GM12875 (cell line): ENCODE results near the gene COTL1.

ENCODE experiments used
- H3K4me3 ChIP-seq: one replicate; pipeline ENCODE4 v1.5.1; 2011; ENCODE audit warnings: low read depth, low read length, control low read depth
- TF ChIP-seq, protein P1 (sequence below): IDR thresholded peaks from 2 replicates; pipeline ENCODE4 v1.5.1; 2011; ENCODE audit warnings: low read depth, mild to moderate bottlenecking, control low read depth, inconsistent platforms, low read length, moderate library complexity, borderline replicate concordance; ENCODE audit not compliant: insufficient read depth

COTL1 gene

GRCh38 chr16:84617791-84618580 lies at the start of gene COTL1:
COTL1 (minus strand) TSS chr16:84618078; CDS start chr16:84617914, 164 bp downstream.
- H3K4me3 ChIP-seq, result peak within 1 kb of the TSS; percentile 89

GRCh38 chr16:84665843-84666242 lies 48.0 kb upstream of the COTL1 start:
- no peak overlapping the region for H3K4me3 ChIP-seq
- TF ChIP-seq, protein P1, sequence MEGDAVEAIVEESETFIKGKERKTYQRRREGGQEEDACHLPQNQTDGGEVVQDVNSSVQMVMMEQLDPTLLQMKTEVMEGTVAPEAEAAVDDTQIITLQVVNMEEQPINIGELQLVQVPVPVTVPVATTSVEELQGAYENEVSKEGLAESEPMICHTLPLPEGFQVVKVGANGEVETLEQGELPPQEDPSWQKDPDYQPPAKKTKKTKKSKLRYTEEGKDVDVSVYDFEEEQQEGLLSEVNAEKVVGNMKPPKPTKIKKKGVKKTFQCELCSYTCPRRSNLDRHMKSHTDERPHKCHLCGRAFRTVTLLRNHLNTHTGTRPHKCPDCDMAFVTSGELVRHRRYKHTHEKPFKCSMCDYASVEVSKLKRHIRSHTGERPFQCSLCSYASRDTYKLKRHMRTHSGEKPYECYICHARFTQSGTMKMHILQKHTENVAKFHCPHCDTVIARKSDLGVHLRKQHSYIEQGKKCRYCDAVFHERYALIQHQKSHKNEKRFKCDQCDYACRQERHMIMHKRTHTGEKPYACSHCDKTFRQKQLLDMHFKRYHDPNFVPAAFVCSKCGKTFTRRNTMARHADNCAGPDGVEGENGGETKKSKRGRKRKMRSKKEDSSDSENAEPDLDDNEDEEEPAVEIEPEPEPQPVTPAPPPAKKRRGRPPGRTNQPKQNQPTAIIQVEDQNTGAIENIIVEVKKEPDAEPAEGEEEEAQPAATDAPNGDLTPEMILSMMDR, result no peak

More at GRCh38 chr16:84617791-84618580, at the start of gene COTL1:
- TF ChIP-seq, protein P1, result no peak

DNA sequence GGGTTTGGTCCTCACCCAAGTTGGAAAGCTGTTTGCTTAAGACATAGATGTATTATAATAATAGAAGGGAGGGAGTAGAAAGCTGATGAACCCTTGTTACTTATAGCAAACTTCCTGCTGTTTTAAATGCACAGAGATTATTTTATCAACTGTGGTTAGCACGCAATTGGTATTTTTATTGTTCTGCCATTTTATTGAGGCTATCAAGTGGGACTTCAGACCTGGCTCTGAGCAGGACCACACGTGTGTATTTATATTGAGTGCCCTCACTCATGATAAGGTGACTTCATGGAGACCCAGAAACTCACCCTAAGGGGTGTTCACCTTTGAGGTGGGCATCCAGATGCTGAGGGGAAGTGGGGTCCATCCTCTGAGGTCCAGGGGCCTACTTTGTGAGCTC lies 47.5 kb upstream of the COTL1 start:
- no peak overlapping the region for H3K4me3 ChIP-seq
- TF ChIP-seq, protein P1, result no peak

- H3K4me3 ChIP-seq, result no peak overlapping the region
- TF ChIP-seq, protein P1, result no peak
These were observed 45.7 kb upstream of the COTL1 start for GRCh38 chr16:84663433-84664101.

- no peak overlapping the region for H3K4me3 ChIP-seq
- TF ChIP-seq, protein P1, result no peak
These were observed 44.6 kb upstream of the COTL1 start for GRCh38 chr16:84662471-84662870.

DNA sequence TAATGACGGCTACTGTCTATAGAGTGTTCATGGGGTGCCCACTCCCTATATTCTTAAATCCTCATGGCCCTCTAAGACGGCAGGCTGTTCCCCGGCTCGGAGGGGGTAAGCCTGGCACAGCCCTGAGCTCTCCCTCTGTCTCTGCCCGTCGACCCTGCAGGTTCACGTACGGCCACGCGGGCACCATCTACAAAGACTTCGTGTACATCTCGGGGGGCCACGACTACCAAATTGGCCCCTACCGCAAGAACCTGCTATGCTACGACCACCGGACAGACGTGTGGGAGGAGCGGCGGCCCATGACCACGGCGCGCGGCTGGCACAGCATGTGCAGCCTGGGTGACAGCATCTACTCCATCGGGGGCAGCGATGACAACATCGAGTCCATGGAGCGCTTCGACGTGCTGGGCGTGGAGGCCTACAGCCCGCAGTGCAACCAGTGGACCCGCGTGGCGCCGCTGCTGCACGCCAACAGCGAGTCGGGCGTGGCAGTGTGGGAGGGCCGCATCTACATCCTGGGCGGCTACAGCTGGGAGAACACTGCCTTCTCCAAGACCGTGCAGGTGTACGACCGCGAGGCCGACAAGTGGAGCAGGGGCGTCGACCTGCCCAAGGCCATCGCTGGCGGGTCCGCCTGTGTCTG lies 43.7 kb upstream of the COTL1 start:
- TF ChIP-seq, protein P1, result no peak
- no peak overlapping the region for H3K4me3 ChIP-seq
